Vagina (tissue), 2 donors: Measurements from ENCODE around the gene EXD3. TPM values are rescaled to one million over a fixed set of nuclear protein-coding genes. Genes with fewer than 3 reads are reported as not detected.

Source experiments
- DNase-seq, 2 donors: peaks; one replicate each; pipeline ENCODE4 v3.0.0-alpha.2; 2017; ENCODE audit errors: extremely low spot score in 2 of 2
- H3K27ac ChIP-seq: fragments of 200-600 bp; sonication (generic); one replicate; pipeline ENCODE4 v1.5.1; 2019
- H3K27me3 ChIP-seq: fragments of 200-600 bp; sonication (generic); one replicate; pipeline ENCODE4 v1.5.1; 2019
- H3K36me3 ChIP-seq, 2 donors: fragments of 200-600 bp; sonication (generic); one replicate each; pipeline ENCODE4 v1.5.1; 2017 to 2019
- H3K4me1 ChIP-seq: fragments of 200-600 bp; sonication (generic); one replicate; pipeline ENCODE4 v1.5.1; 2019
- H3K4me3 ChIP-seq, 2 donors: fragments of 200-600 bp; sonication (generic); 1 replicate in 1 of 2; 2 replicates in 1 of 2; pipeline ENCODE4 v1.5.1; 2016 to 2019
- H3K9me3 ChIP-seq: fragments of 200-600 bp; sonication (generic); one replicate; pipeline ENCODE4 v1.5.1; 2019
- CTCF ChIP-seq, 3 experiments: fragments of 450-650 bp in 2 of 3; fragments of 200-600 bp in 1 of 3; sonication (generic) in 1 of 3; IDR thresholded peaks; one replicate each; pipeline ENCODE4 v1.5.1; 2017 to 2019; ENCODE audit warnings: antibody characterized with exemption in 3 of 3, mild to moderate bottlenecking in 2 of 3, moderate library complexity in 2 of 3
- POLR2A ChIP-seq, 2 donors: fragments of 450-650 bp; IDR thresholded peaks; one replicate each; pipeline ENCODE4 v1.6.1; 2017; ENCODE audit warnings: antibody characterized with exemption in 2 of 2, mild to moderate bottlenecking in 2 of 2, moderate library complexity in 2 of 2
- POLR2AphosphoS5 ChIP-seq, 2 donors: sonication (generic); formaldehyde crosslinking; IDR thresholded peaks; one replicate each; pipeline ENCODE4 v1.9.0; 2017; ENCODE audit warnings: antibody characterized with exemption in 2 of 2, mild to moderate bottlenecking in 2 of 2, low read depth in 1 of 2; ENCODE audit not compliant: insufficient read depth in 1 of 2
- intact Hi-C: fragments of 100-400 bp; cut with DNase I; formaldehyde crosslinking; loops from one replicate; pipeline ENCODE4 v1.15.1; 2023
- total RNA-seq: library from RNA; depleted of rRNA; stranded (reverse); fragments of >200 nt; gene quantifications from one replicate; pipeline ENCODE4 v1.2.3, GENCODE V29; 2016

Gene EXD3
- total RNA-seq, 1 donor from 2014 or later, result 35.6 TPM

- TF ChIP-seq POLR2AphosphoS5 (IDR thresholded peaks at IDR 0.05; ENCODE audit: insufficient read depth in 1 of 2, low read depth in 1 of 2) (no peak), POLR2A (IDR thresholded peaks at IDR 0.05) (no peak)
- no peak for DNase-seq
- intact Hi-C loops, result no loop called here
- Histone ChIP-seq H3K4me3 (no peak overlapping the region), H3K27ac (no peak overlapping the region), H3K36me3 (no peaks in the 10 kb centered on the region), H3K4me1 (no peaks in the 10 kb centered on the region), H3K27me3 (no peaks in the 10 kb centered on the region), H3K9me3 (no peaks in the 10 kb centered on the region)
Observed at GRCh38 chr9:137465720-137466388, 42.9 kb upstream of the EXD3 start.

- no peak for TF ChIP-seq POLR2AphosphoS5 (IDR thresholded peaks at IDR 0.05; ENCODE audit: insufficient read depth in 1 of 2, low read depth in 1 of 2)
- no peaks in the 10 kb centered on the region for H3K9me3 ChIP-seq
- H3K27me3 ChIP-seq, result no peaks in the 10 kb centered on the region
- intact Hi-C loops, result no loop called here
- H3K4me1 ChIP-seq, result peaks cover 2% of the 10 kb centered on the region
- H3K4me3 ChIP-seq, result no peak overlapping the region
- H3K27ac ChIP-seq, result no peak overlapping the region
- H3K36me3 ChIP-seq, result no peaks in the 10 kb centered on the region
- DNase-seq, result no peak
Observed at GRCh38 chr9:137465000-137465719, 42.2 kb upstream of the EXD3 start.

- intact Hi-C loops, result no loop called here
- Histone ChIP-seq H3K4me1 (peaks cover 10% of the 10 kb centered on the region), H3K27me3 (no peaks in the 10 kb centered on the region), H3K27ac (no peak overlapping the region), H3K9me3 (no peaks in the 10 kb centered on the region), H3K36me3 (no peaks in the 10 kb centered on the region), H3K4me3 (no peak overlapping the region)
- DNase-seq, result no peak
- no peak for TF ChIP-seq POLR2A (IDR thresholded peaks at IDR 0.05)
- TF ChIP-seq POLR2AphosphoS5 (IDR thresholded peaks at IDR 0.05; ENCODE audit: insufficient read depth in 1 of 2, low read depth in 1 of 2), result no peak
- TF ChIP-seq CTCF (IDR thresholded peaks at IDR 0.05), result no peak
Observed at GRCh38 chr9:137464291-137464999, 41.5 kb upstream of the EXD3 start.

- Histone ChIP-seq H3K4me3 (no peak overlapping the region), H3K4me1 (peaks cover 11% of the 10 kb centered on the region), H3K27ac (no peak overlapping the region), H3K27me3 (no peaks in the 10 kb centered on the region), H3K36me3 (no peaks in the 10 kb centered on the region), H3K9me3 (no peaks in the 10 kb centered on the region)
- no peak for TF ChIP-seq CTCF (IDR thresholded peaks at IDR 0.05)
- no peak for TF ChIP-seq POLR2AphosphoS5 (IDR thresholded peaks at IDR 0.05; ENCODE audit: insufficient read depth in 1 of 2, low read depth in 1 of 2)
- TF ChIP-seq POLR2A (IDR thresholded peaks at IDR 0.05), result no peak
- intact Hi-C loops, result no loop called here
- no peak for DNase-seq
Observed at GRCh38 chr9:137463931-137464290, 40.9 kb upstream of the EXD3 start.

- Histone ChIP-seq H3K36me3 (no peaks in the 10 kb centered on the region), H3K27me3 (no peaks in the 10 kb centered on the region), H3K4me3 (no peak overlapping the region), H3K27ac (no peak overlapping the region), H3K9me3 (no peaks in the 10 kb centered on the region), H3K4me1 (peaks cover 16% of the 10 kb centered on the region)
- intact Hi-C loops, result no loop called here
- no peak for DNase-seq
- TF ChIP-seq CTCF (IDR thresholded peaks at IDR 0.05) (no peak), POLR2A (IDR thresholded peaks at IDR 0.05) (no peak), POLR2AphosphoS5 (IDR thresholded peaks at IDR 0.05; ENCODE audit: insufficient read depth in 1 of 2, low read depth in 1 of 2) (no peak)
Observed at GRCh38 chr9:137462986-137463930, 40.3 kb upstream of the EXD3 start.
